Right ventricle myocardium superior (tissue), 1 donor: ENCODE results near the gene TRAPPC14. TPM values are rescaled to one million over a fixed set of nuclear protein-coding genes. Genes with fewer than 3 reads are reported as not detected.

Source experiments
- ATAC-seq: fragments of 200-7000 bp; cut with Tn5 transposase; one replicate; pipeline ENCODE4 v1.9.1; 2020; ENCODE audit warnings: mild to moderate bottlenecking; ENCODE audit not compliant: poor library complexity
- DNase-seq: peaks from one replicate; pipeline ENCODE4 v3.0.0-alpha.2; 2020
- intact Hi-C: fragments of 100-400 bp; cut with DNase I; formaldehyde crosslinking; loops from one replicate; pipeline ENCODE4 v1.11.2; 2022
- microRNA-seq: library from miRNA; unstranded; fragments of <30 nt; microRNA quantifications from one replicate; pipeline ENCODE4 v1.2.0, GENCODE V29; 2020
- total RNA-seq: library from RNA; stranded (reverse); fragmentation: NEBNext Ultra II Directional; extraction: Animal tissue kit (Norgen Biotek cat#: 25700); gene quantifications from one replicate; pipeline ENCODE4 v1.2.1, GENCODE V29; 2021
- donor health status: DM: no; HTN: yes; CAD: no; lungs with severe emphysema.

Gene TRAPPC14
- total RNA-seq, 1 donor from 2014 or later = 7.5 TPM

DNA sequence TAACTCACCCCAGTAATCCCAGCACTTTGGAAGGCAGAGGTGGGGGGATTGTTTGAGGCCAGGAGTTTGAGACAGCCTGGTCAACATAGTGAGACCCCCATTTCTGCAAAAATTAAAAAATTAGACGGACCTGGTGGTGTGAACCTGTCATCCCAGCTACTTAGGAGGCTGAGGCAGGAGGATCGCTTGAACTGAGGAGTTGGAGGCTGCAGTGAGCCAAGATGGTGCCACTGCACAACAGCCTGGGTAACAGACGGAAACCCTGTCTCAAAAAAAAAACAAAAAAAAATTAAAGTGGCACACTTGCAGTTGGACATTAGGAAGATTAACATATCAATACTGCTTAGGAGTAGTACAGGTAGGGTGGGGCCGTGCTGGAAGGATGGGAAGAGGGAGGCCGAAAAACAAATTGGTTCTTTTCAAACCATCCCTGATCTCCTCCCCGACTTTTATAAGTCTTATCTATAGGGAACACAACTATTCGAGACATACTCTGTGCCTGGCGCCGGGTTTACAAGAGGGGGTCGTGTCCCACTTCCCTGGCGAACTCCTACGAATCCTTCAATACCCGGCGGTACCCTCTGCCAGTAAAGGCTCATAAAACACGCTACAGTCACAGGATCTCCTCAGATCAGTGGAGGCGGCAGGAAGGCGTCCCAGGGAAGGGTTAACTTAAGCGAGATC is 40.0 kb downstream of the TRAPPC14 start:
- intact Hi-C loops = no loop called here
- DNase-seq = no peak
- no peak for ATAC-seq

DNA sequence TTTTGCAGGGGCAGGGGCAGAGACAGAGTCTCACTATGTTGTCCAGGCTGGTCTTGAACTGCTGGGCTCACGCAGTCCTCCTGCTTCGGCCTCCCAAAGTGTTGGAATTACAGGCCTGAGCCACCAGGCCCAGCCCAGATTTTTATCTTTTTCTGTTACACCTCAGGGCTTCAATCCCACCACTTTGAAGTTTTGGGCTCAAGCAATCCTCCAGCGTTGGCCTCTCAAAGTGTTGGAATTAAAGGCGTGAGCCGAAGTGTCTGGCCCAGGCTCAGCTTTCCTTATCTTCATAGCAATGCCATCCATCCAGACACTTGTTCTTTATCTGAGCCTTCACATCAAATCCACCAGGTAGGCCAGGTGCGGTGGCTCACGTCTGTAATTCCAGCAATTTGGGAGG is 43.5 kb downstream of the TRAPPC14 start:
- DNase-seq (no peak), ATAC-seq (no peak)
- intact Hi-C loops = no loop called here

DNA sequence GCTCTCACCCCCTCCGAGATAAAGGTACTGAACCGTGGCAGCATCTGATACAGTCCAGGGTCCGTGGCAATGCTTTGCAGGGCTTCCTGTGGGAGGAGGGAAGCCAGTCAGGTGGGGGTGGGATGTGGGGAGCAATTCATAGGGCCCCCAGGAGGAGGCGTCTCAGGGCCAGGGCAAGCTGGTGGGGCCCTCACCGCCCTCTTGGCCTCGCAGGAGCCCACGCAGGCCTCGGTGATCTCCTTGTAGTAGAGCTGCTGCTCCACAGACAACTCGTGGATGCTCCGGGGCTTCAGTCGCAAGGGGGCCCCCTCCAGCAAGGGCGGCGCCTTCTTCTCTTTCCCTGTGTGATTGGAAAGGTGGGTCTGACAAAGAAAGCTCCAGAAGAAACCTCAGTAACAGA is 46.6 kb downstream of the TRAPPC14 start:
- intact Hi-C loops = no loop called here
- DNase-seq (no peak), ATAC-seq (no peak)

DNA sequence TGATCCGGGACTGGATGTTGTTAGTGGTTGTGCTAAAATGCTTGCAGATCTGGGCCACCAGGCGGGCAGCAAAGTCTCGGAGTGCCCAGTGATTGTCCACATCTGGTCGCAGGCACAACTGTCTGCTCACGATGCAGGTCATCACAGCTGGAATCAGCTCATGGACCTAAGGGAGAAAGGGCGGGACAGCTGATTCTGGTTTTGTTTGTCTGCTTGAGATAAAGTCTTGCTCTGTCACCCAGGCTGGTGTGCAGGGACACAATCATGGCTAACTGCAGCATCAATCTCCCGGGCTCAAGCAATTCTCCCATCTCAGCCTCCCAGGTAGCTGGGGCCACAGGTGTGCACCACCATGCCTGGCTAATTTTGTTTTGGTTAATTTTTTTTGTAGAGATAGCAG is 47.4 kb downstream of the TRAPPC14 start:
- DNase-seq (no peak), ATAC-seq (no peak)
- intact Hi-C loops = no loop called here

DNA sequence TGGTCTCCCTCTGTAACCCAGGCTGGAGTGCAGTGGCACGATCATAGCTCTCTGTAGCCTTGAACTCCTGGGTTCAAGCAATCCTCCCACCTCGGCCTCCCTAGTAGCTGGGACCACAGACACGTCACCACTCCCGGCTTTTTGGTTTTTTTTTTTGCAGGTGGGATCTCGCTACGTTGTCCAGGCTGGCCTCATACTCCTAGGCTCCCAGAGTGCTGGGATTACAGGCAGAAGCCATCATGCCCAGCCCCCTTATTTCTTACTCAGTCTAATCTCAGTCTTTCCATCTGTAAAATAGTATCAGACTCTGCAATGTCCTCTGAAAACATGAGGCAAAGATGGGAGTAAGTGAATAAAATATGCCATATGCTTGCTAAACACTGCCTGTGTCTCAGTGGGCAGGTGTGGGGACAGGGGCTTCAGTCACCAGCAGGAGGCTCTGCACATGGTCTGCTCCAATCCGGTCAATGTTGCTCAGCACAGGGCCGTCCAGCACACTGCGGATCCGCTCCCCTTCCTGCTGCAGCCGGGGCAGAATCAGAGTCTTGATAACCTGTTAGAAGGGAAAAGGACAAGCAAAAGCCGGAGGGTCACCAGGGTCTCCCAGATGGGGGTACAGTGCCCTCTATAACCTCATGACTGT is 48.9 kb downstream of the TRAPPC14 start:
- DNase-seq (no peak), ATAC-seq (no peak)
- intact Hi-C loops = no loop called here

DNA sequence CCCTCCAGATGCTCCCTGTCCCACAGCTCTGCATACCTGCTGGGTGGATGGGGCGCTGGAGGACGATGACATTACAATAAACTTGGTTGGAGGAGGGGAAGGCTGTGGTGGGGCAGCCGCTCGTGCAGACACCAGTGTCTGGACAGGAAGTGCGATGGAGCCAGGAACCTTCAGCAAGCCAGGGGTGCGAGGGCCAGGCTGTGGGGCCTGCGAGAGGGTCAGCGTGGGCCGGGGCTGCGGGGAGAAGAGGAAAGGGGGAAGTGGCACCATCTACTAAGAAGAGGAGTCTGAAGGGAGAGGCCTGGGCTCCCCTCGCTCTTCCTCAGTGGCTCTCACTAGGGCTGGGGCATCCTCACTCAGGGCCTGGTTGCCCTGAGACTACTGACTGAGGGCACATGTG is 50.6 kb downstream of the TRAPPC14 start:
- no peak for DNase-seq

DNA sequence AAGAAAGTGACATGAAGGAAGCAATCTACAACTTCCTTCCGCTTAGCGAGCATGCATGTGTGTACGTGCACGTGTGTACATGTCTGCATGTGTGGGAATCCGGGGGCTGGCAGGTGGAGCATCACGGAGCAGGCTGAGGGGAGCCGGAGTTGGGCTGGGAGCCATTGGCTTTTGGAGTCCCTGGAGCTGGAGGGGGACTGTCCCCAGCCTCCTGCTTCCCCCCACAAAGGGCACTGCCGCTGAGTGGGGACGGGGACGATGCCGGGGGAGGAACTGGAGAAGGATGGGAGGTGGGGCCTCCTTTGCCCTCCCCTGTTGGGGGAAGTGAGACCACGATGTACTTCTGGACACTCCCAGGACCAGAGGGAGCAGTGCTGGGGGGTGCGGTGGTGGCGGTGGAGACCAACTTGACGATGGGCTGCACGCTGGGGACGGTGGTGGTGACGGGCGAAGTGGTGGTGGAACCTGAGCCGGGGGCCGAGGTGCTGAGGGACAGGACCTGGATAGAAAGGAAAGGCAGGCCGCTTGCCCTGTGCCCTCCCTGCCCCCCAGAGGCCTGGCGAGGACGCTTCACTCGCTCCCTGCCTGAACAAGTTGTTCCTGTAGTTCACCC is 51.3 kb downstream of the TRAPPC14 start:
- ATAC-seq (no peak), DNase-seq (no peak)
- intact Hi-C loops = no loop called here

More for the DNA sequence above, 50.6 kb downstream of the TRAPPC14 start:
- intact Hi-C loops = no loop called here
- ATAC-seq = no peak

DNA sequence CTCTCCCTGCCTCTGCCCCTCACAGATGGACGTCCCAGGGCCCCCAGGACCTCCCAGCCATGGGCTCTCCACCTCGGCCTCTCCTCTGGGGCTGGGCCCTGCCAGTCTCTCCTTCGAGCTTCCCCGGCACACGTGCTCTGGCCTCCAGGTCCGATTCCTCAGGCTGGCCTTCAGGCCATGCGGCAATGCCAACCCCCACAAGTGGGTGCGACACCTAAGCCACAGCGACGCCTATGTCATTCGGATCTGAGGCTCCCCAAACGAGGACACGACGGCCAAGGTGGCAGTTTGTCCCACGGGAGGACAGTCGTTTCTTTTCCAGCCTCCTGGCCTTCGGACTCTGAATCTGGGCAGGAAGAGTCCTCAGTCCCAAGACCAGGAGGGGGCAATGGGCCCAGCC is 51.9 kb downstream of the TRAPPC14 start:
- ATAC-seq = no peak
- intact Hi-C loops = no loop called here
- DNase-seq = no peak

DNA sequence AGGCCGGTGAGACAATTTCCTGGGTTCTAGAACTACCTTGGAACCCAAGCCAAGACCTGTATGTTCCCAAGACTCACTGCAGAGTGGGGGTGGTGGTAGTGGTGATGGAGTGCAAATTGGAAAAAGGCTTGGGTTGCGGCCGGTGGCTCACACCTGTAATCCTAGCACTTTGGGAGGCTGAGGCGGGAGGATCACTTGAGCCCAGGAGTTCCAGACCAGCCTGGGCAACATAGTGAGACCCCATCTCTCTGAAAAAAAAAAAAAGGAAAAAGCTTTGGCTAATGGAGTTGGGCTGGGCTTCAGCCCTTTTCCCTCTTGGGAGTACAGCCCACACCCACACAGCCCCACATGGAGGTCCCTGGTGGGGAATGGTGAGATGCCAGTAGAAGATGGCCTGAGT is 53.0 kb downstream of the TRAPPC14 start:
- intact Hi-C loops = no loop called here
- no peak for DNase-seq
- ATAC-seq = no peak

Small RNAs within 50 kb of the gene (microRNA-seq; reads per million reads assigned to microRNA genes)
- gene MIR4658 = not detected

Other genes with a start within 250 kb of the TRAPPC14 start
- gene TRIM4, start 239.2 kb downstream of the TRAPPC14 start, total RNA-seq = 6.9 TPM
- 0.19 TPM for gene GJC3, start 229.1 kb downstream of the TRAPPC14 start, total RNA-seq
- 113 TPM for gene AZGP1, start 182.7 kb downstream of the TRAPPC14 start, total RNA-seq
- gene ZKSCAN1, start 143.1 kb downstream of the TRAPPC14 start, total RNA-seq = 30.3 TPM
- 6.9 TPM for gene ZSCAN21, start 108.9 kb downstream of the TRAPPC14 start, total RNA-seq
- gene ZNF3, start 77.0 kb downstream of the TRAPPC14 start, total RNA-seq = 12.0 TPM
- gene COPS6, start 69.8 kb downstream of the TRAPPC14 start, total RNA-seq = 107 TPM
- gene MCM7, start 57.3 kb downstream of the TRAPPC14 start, total RNA-seq = 21.6 TPM
- 13.4 TPM for gene AP4M1, start 57.1 kb downstream of the TRAPPC14 start, total RNA-seq
- gene TAF6, start 39.4 kb downstream of the TRAPPC14 start, total RNA-seq = 35.8 TPM
- gene CNPY4, start 39.1 kb downstream of the TRAPPC14 start, total RNA-seq = 9.5 TPM
- 2.6 TPM for gene MBLAC1, start 31.8 kb downstream of the TRAPPC14 start, total RNA-seq
- gene LAMTOR4, start 9.8 kb downstream of the TRAPPC14 start, total RNA-seq = 121 TPM
- 1.7 TPM for gene GAL3ST4, start 9.9 kb upstream of the TRAPPC14 start, total RNA-seq
- 0.13 TPM for gene GPC2, start 18.7 kb upstream of the TRAPPC14 start, total RNA-seq
- 0.94 TPM for gene STAG3, start 19.2 kb upstream of the TRAPPC14 start, total RNA-seq
- not detected for gene PVRIG, start 61.2 kb upstream of the TRAPPC14 start, total RNA-seq
- gene SPDYE3, start 149.0 kb upstream of the TRAPPC14 start, total RNA-seq = not detected
- gene PILRB, start 199.4 kb upstream of the TRAPPC14 start, total RNA-seq = 8.8 TPM
- 3.6 TPM for gene PILRA, start 214.8 kb upstream of the TRAPPC14 start, total RNA-seq